Esophagus muscularis mucosa (tissue), 3 donors: ENCODE measurements around the gene COQ10B.

ENCODE experiments used
- POLR2A ChIP-seq: fragments of 450-650 bp; IDR thresholded peaks from one replicate; pipeline ENCODE4 v1.6.1; 2017; ENCODE audit warnings: antibody characterized with exemption, moderate library complexity, mild to moderate bottlenecking, low read depth
- POLR2AphosphoS5 ChIP-seq, 2 donors: sonication (generic); formaldehyde crosslinking; IDR thresholded peaks; one replicate each; pipeline ENCODE4 v1.6.1; 2017; ENCODE audit warnings: antibody characterized with exemption in 2 of 2
- TF ChIP-seq, protein P1 (sequence below), 3 experiments: fragments of 200-600 bp in 2 of 3; fragments of 450-650 bp in 1 of 3; sonication (generic) in 2 of 3; IDR thresholded peaks; one replicate each; pipeline ENCODE4 v1.5.1; 2017 to 2019; ENCODE audit warnings: antibody characterized with exemption in 3 of 3, mild to moderate bottlenecking in 2 of 3, moderate library complexity in 1 of 3

GRCh38 chr2:197452754-197453122 is 614 bp upstream of the COQ10B start:
- TF ChIP-seq POLR2A (no peak), POLR2AphosphoS5 (IDR thresholded peaks at IDR 0.05) (no peak)
- TF ChIP-seq, protein P1, sequence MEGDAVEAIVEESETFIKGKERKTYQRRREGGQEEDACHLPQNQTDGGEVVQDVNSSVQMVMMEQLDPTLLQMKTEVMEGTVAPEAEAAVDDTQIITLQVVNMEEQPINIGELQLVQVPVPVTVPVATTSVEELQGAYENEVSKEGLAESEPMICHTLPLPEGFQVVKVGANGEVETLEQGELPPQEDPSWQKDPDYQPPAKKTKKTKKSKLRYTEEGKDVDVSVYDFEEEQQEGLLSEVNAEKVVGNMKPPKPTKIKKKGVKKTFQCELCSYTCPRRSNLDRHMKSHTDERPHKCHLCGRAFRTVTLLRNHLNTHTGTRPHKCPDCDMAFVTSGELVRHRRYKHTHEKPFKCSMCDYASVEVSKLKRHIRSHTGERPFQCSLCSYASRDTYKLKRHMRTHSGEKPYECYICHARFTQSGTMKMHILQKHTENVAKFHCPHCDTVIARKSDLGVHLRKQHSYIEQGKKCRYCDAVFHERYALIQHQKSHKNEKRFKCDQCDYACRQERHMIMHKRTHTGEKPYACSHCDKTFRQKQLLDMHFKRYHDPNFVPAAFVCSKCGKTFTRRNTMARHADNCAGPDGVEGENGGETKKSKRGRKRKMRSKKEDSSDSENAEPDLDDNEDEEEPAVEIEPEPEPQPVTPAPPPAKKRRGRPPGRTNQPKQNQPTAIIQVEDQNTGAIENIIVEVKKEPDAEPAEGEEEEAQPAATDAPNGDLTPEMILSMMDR (IDR thresholded peaks at IDR 0.05), result no peak
